Breast epithelium (tissue), 4 donors: ENCODE results near the gene HSD17B13. TPM values are rescaled to one million over a fixed set of nuclear protein-coding genes. Genes with fewer than 3 reads are reported as not detected.

Source experiments
- DNase-seq, 2 donors: peaks; one replicate each; pipeline ENCODE4 v3.0.0-alpha.2; 2019; ENCODE audit warnings: low spot score in 2 of 2
- H3K27ac ChIP-seq, 2 donors: fragments of 200-600 bp; sonication (generic) in 1 of 2; one replicate each; pipeline ENCODE4 v1.5.1; 2016 to 2019; ENCODE audit warnings: mild to moderate bottlenecking in 1 of 2
- H3K27me3 ChIP-seq, 2 donors: fragments of 200-600 bp; sonication (generic) in 1 of 2; one replicate each; pipeline versions ENCODE4 v1.5.1 to v1.6.0; 2017 to 2019; ENCODE audit warnings: control low read depth in 1 of 2, mild to moderate bottlenecking in 1 of 2
- H3K36me3 ChIP-seq: fragments of 200-600 bp; one replicate; pipeline ENCODE4 v1.5.1; 2019
- H3K4me1 ChIP-seq, 2 donors: fragments of 200-600 bp; sonication (generic); one replicate each; pipeline ENCODE4 v1.5.1; 2016 to 2019; ENCODE audit warnings: control low read depth in 1 of 2
- H3K4me3 ChIP-seq, 3 donors: fragments of 200-600 bp; sonication (generic); 1 replicate in 2 of 3; 2 replicates in 1 of 3; pipeline ENCODE4 v1.5.1; 2016 to 2019; ENCODE audit warnings: mild to moderate bottlenecking in 3 of 3, moderate library complexity in 2 of 3
- H3K9me3 ChIP-seq, 2 donors: fragments of 200-600 bp; sonication (generic) in 1 of 2; one replicate each; pipeline ENCODE4 v1.5.1; 2016 to 2019; ENCODE audit warnings: control low read depth in 1 of 2
- CTCF ChIP-seq, 3 donors: fragments of 450-650 bp; IDR thresholded peaks; one replicate each; pipeline ENCODE4 v1.5.1; 2016 to 2017; ENCODE audit warnings: antibody characterized with exemption in 3 of 3, mild to moderate bottlenecking in 3 of 3, moderate library complexity in 3 of 3
- POLR2A ChIP-seq: fragments of 450-650 bp; IDR thresholded peaks from one replicate; pipeline ENCODE4 v1.6.1; 2016; ENCODE audit warnings: antibody characterized with exemption, mild to moderate bottlenecking, moderate library complexity
- POLR2AphosphoS5 ChIP-seq, 3 donors: sonication (generic); formaldehyde crosslinking; IDR thresholded peaks; one replicate each; pipeline ENCODE4 v1.6.1; 2017; ENCODE audit warnings: antibody characterized with exemption in 3 of 3
- intact Hi-C: fragments of 100-400 bp; cut with DNase I; formaldehyde crosslinking; loops from one replicate; pipeline ENCODE4 v1.15.1; 2023; ENCODE audit warnings: low total_unique reads
- total RNA-seq, 3 donors: library from RNA; depleted of rRNA; stranded (reverse); fragments of >200 nt; gene quantifications; one replicate each; pipeline ENCODE4 v1.1.0, GENCODE V29; 2016

HSD17B13 gene
- total RNA-seq, 3 donors from 2014 or later, result 0.59 to 5.1 (median 1.6) TPM

- no peaks in the 10 kb centered on the region for H3K27me3 ChIP-seq
- no peak overlapping the region for H3K4me3 ChIP-seq
- no peaks in the 10 kb centered on the region for H3K36me3 ChIP-seq
- intact Hi-C loops, result no loop called here
- peaks cover 13 to 40% of the 10 kb centered on the region in 2 donors for H3K9me3 ChIP-seq
- DNase-seq, result no peak
- no peaks in the 10 kb centered on the region for H3K4me1 ChIP-seq
- TF ChIP-seq POLR2AphosphoS5 (IDR thresholded peaks at IDR 0.05) (no peak), CTCF (IDR thresholded peaks at IDR 0.05) (no peak), POLR2A (no peak)
- H3K27ac ChIP-seq, result no peak overlapping the region
Observed at GRCh38 chr4:87330761-87331160, 8.1 kb upstream of the HSD17B13 start.

GRCh38 chr4:87327136-87327535 lies 4.5 kb upstream of the HSD17B13 start:
- Histone ChIP-seq H3K4me3 (no peak overlapping the region), H3K36me3 (no peaks in the 10 kb centered on the region), H3K4me1 (no peaks in the 10 kb centered on the region), H3K27me3 (no peaks in the 10 kb centered on the region), H3K27ac (no peak overlapping the region), H3K9me3 (peaks cover 0 to 14% of the 10 kb centered on the region in 2 donors)
- no peak for DNase-seq
- intact Hi-C loops, result no loop called here
- no peak for TF ChIP-seq CTCF (IDR thresholded peaks at IDR 0.05)
- TF ChIP-seq POLR2AphosphoS5 (IDR thresholded peaks at IDR 0.05), result no peak
- TF ChIP-seq POLR2A, result no peak

DNA sequence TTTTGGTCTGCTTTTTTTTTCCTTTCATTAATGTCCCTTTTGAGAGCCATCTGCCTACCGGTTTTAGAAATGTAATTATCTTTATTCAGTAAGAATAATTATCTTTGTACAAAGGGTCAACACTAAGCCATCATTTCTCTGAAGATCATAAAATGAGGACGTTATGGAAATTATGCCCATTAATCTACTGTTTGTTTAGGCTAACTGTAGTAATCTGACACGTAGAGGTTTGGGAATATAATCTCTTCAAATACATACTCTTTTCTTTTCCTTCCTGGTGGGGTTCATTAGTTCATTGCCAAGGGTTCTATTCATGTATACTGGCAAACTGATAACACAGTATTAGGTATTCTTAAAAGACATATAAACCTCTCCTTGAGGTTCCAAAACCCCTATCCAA lies 3.8 kb upstream of the HSD17B13 start:
- Histone ChIP-seq H3K27me3 (no peaks in the 10 kb centered on the region), H3K36me3 (no peaks in the 10 kb centered on the region), H3K4me3 (no peak overlapping the region), H3K4me1 (no peaks in the 10 kb centered on the region), H3K9me3 (peaks cover 0 to 8% of the 10 kb centered on the region in 2 donors), H3K27ac (no peak overlapping the region)
- DNase-seq, result no peak
- no peak for TF ChIP-seq POLR2AphosphoS5 (IDR thresholded peaks at IDR 0.05)
- no peak for TF ChIP-seq POLR2A
- no peak for TF ChIP-seq CTCF (IDR thresholded peaks at IDR 0.05)
- intact Hi-C loops, result no loop called here

GRCh38 chr4:87321888-87322287 lies 794 bp downstream of the HSD17B13 start:
- Histone ChIP-seq H3K36me3 (no peaks in the 10 kb centered on the region), H3K4me1 (no peaks in the 10 kb centered on the region), H3K9me3 (no peaks in the 10 kb centered on the region), H3K4me3 (no peak overlapping the region), H3K27me3 (no peaks in the 10 kb centered on the region), H3K27ac (no peak overlapping the region)
- DNase-seq, result no peak
- intact Hi-C loops, result no loop called here
- TF ChIP-seq POLR2A (no peak), POLR2AphosphoS5 (IDR thresholded peaks at IDR 0.05) (no peak), CTCF (IDR thresholded peaks at IDR 0.05) (no peak)

DNA sequence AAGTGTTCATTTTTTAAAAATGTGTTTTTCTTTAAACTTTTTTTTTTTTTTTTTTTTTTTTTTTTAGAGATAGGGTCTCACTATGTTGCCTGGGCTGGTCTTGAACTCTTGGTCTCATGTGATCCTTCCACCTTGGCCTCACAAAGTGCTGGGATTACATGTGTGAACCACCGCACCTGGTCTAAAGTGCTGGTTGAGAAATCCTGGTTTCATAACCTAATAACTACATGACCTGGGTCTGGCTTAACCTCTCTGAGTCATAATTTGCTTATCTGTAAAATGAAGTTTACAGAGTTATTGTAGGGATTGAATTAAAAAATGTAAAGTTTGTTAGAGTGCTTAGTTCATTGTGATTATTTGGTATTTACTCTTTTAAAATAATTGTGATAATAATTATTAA lies 5.2 kb downstream of the HSD17B13 start:
- Histone ChIP-seq H3K27me3 (no peaks in the 10 kb centered on the region), H3K36me3 (no peaks in the 10 kb centered on the region), H3K9me3 (no peaks in the 10 kb centered on the region), H3K27ac (no peak overlapping the region), H3K4me3 (no peak overlapping the region), H3K4me1 (no peaks in the 10 kb centered on the region)
- TF ChIP-seq POLR2A (no peak), POLR2AphosphoS5 (IDR thresholded peaks at IDR 0.05) (no peak), CTCF (IDR thresholded peaks at IDR 0.05) (no peak)
- DNase-seq, result no peak
- intact Hi-C loops, result no loop called here
